Peyer's patch (tissue), 4 donors: Measurements from ENCODE around the gene ZMYND15.

Experiments
- POLR2A ChIP-seq, 2 donors: fragments of 450-650 bp; IDR thresholded peaks; one replicate each; pipeline ENCODE4 v1.5.1; 2017; ENCODE audit warnings: antibody characterized with exemption in 2 of 2, mild to moderate bottlenecking in 2 of 2, moderate library complexity in 2 of 2
- TF ChIP-seq, protein P1 (sequence below), 6 experiments: fragments of 450-650 bp in 4 of 6; fragments of 200-600 bp in 2 of 6; sonication (generic) in 1 of 6; IDR thresholded peaks; one replicate each; pipeline ENCODE4 v1.5.1; 2017 to 2019; ENCODE audit warnings: antibody characterized with exemption in 6 of 6, mild to moderate bottlenecking in 3 of 6, moderate library complexity in 1 of 6

DNA sequence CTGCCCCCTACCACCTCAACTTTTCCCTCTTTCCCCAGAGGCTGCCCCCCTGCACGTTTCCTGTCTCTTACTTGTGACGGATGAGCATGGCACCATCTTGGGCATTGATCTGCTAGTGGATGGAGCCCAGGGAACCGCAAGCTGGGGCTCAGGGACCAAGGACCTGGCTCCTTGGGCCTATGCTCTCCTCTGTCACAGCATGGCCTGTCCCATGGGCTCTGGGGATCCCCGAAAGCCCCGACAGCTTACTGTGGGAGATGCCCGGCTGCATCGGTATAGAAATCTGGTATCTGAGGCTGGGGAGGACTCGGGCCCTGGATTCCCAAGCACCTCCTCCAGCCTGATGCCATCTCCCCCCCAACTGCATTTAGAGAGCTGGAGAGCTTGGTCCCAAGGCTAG lies 1.9 kb downstream of the ZMYND15 start:
- TF ChIP-seq, protein P1, sequence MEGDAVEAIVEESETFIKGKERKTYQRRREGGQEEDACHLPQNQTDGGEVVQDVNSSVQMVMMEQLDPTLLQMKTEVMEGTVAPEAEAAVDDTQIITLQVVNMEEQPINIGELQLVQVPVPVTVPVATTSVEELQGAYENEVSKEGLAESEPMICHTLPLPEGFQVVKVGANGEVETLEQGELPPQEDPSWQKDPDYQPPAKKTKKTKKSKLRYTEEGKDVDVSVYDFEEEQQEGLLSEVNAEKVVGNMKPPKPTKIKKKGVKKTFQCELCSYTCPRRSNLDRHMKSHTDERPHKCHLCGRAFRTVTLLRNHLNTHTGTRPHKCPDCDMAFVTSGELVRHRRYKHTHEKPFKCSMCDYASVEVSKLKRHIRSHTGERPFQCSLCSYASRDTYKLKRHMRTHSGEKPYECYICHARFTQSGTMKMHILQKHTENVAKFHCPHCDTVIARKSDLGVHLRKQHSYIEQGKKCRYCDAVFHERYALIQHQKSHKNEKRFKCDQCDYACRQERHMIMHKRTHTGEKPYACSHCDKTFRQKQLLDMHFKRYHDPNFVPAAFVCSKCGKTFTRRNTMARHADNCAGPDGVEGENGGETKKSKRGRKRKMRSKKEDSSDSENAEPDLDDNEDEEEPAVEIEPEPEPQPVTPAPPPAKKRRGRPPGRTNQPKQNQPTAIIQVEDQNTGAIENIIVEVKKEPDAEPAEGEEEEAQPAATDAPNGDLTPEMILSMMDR (IDR thresholded peaks at IDR 0.05), result no peak
- TF ChIP-seq POLR2A (IDR thresholded peaks at IDR 0.05), result no peak
